ENCODE results near the gene FUT9.

DNA sequence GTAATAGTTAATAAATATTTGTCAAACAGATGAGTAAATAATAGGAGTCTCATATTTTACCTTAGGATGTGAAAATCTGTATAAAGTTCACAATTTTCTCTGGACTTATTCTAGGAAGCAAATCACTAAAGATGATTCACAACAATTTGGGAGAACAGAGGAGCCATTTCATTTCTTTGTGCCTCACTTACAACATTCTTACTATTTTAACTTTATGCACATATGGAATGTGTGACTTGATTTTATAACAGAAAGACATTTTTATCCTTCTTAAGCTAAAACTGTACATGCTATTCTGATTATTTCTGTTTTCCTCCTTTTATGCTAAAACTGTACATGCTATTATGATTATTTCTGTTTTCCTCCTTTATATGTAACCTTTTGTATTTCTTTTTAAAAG, 83.3 kb downstream of the FUT9 start:
- TF ChIP-seq, protein P1, sequence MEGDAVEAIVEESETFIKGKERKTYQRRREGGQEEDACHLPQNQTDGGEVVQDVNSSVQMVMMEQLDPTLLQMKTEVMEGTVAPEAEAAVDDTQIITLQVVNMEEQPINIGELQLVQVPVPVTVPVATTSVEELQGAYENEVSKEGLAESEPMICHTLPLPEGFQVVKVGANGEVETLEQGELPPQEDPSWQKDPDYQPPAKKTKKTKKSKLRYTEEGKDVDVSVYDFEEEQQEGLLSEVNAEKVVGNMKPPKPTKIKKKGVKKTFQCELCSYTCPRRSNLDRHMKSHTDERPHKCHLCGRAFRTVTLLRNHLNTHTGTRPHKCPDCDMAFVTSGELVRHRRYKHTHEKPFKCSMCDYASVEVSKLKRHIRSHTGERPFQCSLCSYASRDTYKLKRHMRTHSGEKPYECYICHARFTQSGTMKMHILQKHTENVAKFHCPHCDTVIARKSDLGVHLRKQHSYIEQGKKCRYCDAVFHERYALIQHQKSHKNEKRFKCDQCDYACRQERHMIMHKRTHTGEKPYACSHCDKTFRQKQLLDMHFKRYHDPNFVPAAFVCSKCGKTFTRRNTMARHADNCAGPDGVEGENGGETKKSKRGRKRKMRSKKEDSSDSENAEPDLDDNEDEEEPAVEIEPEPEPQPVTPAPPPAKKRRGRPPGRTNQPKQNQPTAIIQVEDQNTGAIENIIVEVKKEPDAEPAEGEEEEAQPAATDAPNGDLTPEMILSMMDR (conservative IDR thresholded peaks at IDR 0.05; ENCODE audit: low read length) = no peak
- TF ChIP-seq EZH2phosphoT487 (IDR thresholded peaks at IDR 0.05; ENCODE audit: borderline replicate concordance) = no peak
